ENCODE measurements around the gene ATP13A1.
"Not testable (repeated sequence)": the region's sequence is repeated elsewhere in the genome, so short reads cannot be mapped to it uniquely, and the experiment has no call there.

Gene ATP13A1

GRCh38 chr19:19672816-19673215 lies 9.3 kb upstream of the ATP13A1 start:
- peak; percentile 57 to 63 for DNase-seq
- Histone ChIP-seq H3K36me3 (ENCODE audit: control insufficient read depth in 1 of 2, insufficient read depth in 2 of 2, low read length in 2 of 2) (peaks cover 9 to 11% of the 10 kb centered on the region in 2 experiments), H3K4me1 (ENCODE audit: control insufficient read depth in 1 of 2, insufficient read depth in 2 of 2, low read length in 2 of 2) (peaks cover 14 to 16% of the 10 kb centered on the region in 2 experiments), H3K9me3 (ENCODE audit: insufficient read depth, low read depth, low read length) (peaks cover 4% of the 10 kb centered on the region), H4K8ac (ENCODE audit: low read depth, low read length) (no peak overlapping the region), H3K14ac (ENCODE audit: low read length) (no peak overlapping the region), H3K4me2 (ENCODE audit: low read length) (no peak overlapping the region), H3K9ac (ENCODE audit: low read length) (no peak overlapping the region), H3K4ac (ENCODE audit: low read depth, low read length) (no peak overlapping the region), H3K27ac (ENCODE audit: low read depth, low read length) (no peak overlapping the region), H2AFZ (ENCODE audit: insufficient read depth, low read length, poor library complexity) (no peak overlapping the region), H4K12ac (ENCODE audit: low read depth, low read length) (no peak overlapping the region), H2AK5ac (ENCODE audit: low read length) (no peak overlapping the region), H2BK12ac (ENCODE audit: low read length) (no peak overlapping the region), H3K79me1 (ENCODE audit: low read length) (peaks cover 6% of the 10 kb centered on the region), H3K79me2 (ENCODE audit: control insufficient read depth, insufficient read depth, low read length, poor library complexity) (peaks cover 5% of the 10 kb centered on the region), H3K18ac (ENCODE audit: low read length) (no peak overlapping the region), H2BK120ac (ENCODE audit: insufficient read depth, low read length, poor library complexity) (no peak overlapping the region), H3K23ac (ENCODE audit: low read length) (no peak overlapping the region), H3K4me3 (ENCODE audit: low read depth, low read length) (no peak overlapping the region), H3K27me3 (ENCODE audit: insufficient read depth, low read length) (no peaks in the 10 kb centered on the region), H4K91ac (ENCODE audit: low read depth, low read length) (no peak overlapping the region), H2BK5ac (ENCODE audit: low read depth, low read length, poor library complexity) (no peak overlapping the region)
- WGBS (ENCODE audit: extremely low coverage, insufficient coverage, insufficient read length) = no CpG with 5 or more reads among the region's 3 CpGs

DNA sequence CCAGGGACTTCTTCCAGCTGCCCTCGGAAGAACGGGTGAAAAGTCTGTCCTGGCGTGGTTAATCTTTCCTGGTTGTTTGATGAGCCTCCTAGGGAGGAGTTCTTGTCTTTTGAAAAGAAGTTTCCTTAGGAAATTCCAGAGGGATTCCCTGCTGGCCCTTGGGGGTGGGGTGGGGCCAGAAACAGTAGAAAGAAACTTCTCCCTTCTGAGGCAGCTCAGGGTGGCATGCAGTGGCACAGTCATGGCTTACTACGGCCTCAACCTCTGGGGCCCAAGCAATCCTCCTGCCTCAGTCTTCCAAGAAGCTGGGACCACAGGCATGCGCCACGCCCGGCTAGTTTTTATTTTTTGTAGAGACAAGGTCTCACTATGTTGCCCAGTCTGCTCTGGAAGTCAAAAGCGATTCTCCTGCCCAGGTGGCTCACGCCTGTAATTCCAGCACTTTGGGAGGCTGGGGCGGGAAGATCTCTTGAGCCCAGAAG lies 6.6 kb upstream of the ATP13A1 start:
- no peak overlapping the region for H2BK12ac ChIP-seq (ENCODE audit: low read length)
- no peak overlapping the region for H4K8ac ChIP-seq (ENCODE audit: low read depth, low read length)
- peaks cover 5% of the 10 kb centered on the region for H3K79me2 ChIP-seq (ENCODE audit: control insufficient read depth, insufficient read depth, low read length, poor library complexity)
- peaks cover 6% of the 10 kb centered on the region for H3K79me1 ChIP-seq (ENCODE audit: low read length)
- H3K27ac ChIP-seq (ENCODE audit: low read depth, low read length) = no peak overlapping the region
- no peak overlapping the region for H3K23ac ChIP-seq (ENCODE audit: low read length)
- H3K36me3 ChIP-seq (ENCODE audit: control insufficient read depth in 1 of 2, insufficient read depth in 2 of 2, low read length in 2 of 2) = peaks cover 3 to 4% of the 10 kb centered on the region in 2 experiments
- H3K4me2 ChIP-seq (ENCODE audit: low read length) = peak overlapping the region; percentile 97
- peak; percentile 69 for DNase-seq
- H3K18ac ChIP-seq (ENCODE audit: low read length) = peak overlapping the region; percentile 61
- H2BK5ac ChIP-seq (ENCODE audit: low read depth, low read length, poor library complexity) = no peak overlapping the region
- H3K4me3 ChIP-seq (ENCODE audit: low read depth, low read length) = no peak overlapping the region
- H4K91ac ChIP-seq (ENCODE audit: low read depth, low read length) = no peak overlapping the region
- no peak overlapping the region for H2AFZ ChIP-seq (ENCODE audit: insufficient read depth, low read length, poor library complexity)
- H3K4ac ChIP-seq (ENCODE audit: low read depth, low read length) = peak overlapping the region; percentile 65
- H3K9ac ChIP-seq (ENCODE audit: low read length) = no peak overlapping the region
- H3K4me1 ChIP-seq (ENCODE audit: control insufficient read depth in 1 of 2, insufficient read depth in 2 of 2, low read length in 2 of 2) = peaks cover 14 to 16% of the 10 kb centered on the region in 2 experiments
- H3K9me3 ChIP-seq (ENCODE audit: insufficient read depth, low read depth, low read length) = no peaks in the 10 kb centered on the region
- H4K12ac ChIP-seq (ENCODE audit: low read depth, low read length) = peak overlapping the region; percentile 32
- H2BK120ac ChIP-seq (ENCODE audit: insufficient read depth, low read length, poor library complexity) = peak overlapping the region; percentile 40
- H3K14ac ChIP-seq (ENCODE audit: low read length) = no peak overlapping the region
- no CpG with 5 or more reads among the region's 10 CpGs for WGBS (ENCODE audit: extremely low coverage, insufficient coverage, insufficient read length)
- peak overlapping the region; percentile 55 for H2AK5ac ChIP-seq (ENCODE audit: low read length)
- no peaks in the 10 kb centered on the region for H3K27me3 ChIP-seq (ENCODE audit: insufficient read depth, low read length)

DNA sequence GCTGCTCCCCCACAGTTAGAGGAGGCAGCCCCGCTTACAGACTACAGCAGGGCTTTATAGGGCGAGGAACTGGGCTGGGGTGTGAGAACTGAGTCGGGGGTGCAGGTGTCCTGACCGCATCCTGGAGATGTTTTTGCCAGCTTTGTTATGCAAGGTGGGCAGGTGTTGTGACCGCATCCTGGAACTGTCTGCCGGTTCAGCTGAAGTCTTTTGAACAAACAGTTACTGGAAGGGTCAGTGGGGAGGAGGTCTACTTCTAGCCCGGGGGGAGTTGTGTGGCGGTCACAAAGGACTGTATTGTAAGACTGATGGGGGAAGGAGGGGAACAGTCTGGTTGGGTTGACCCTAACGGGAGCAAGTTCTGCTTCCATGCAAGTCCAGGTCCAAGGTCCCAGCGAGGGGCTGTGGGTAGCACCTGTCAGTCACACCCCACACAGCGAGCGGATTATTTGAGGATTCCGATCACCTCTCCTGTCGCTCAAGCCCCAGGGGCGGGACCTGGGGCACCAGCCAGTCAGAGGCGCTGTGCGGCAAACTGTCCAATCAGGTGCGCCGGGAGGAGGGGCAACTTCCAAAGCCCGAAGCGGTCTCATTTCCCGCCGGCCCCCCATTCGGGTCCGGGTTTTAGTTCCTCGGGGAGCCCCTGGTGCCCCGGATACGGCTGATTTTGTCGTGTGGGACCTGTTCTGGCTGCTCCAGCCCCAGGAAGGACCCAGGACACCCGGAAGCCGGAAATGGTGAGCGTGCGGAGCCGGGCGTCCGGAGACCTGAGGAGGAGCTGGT lies 4.9 kb upstream of the ATP13A1 start, which contains the start of gene ZNF101:
ZNF101 (plus strand) TSS at position 610 of the 783 bp plus-strand sequence; CDS start at position 735, 125 bp downstream.
- Histone ChIP-seq H2AK5ac (ENCODE audit: low read length) (peak within 1 kb of the TSS; percentile 7), H3K79me1 (ENCODE audit: low read length) (peaks cover 8% of the 10 kb centered on the region), H3K36me3 (ENCODE audit: control insufficient read depth in 1 of 2, insufficient read depth in 2 of 2, low read length in 2 of 2) (peaks cover 0 to 3% of the 10 kb centered on the region in 2 experiments), H3K4me3 (ENCODE audit: low read depth, low read length) (peak within 1 kb of the TSS; percentile 89), H2BK120ac (ENCODE audit: insufficient read depth, low read length, poor library complexity) (peak within 1 kb of the TSS; percentile 41), H3K4me1 (ENCODE audit: control insufficient read depth in 1 of 2, insufficient read depth in 2 of 2, low read length in 2 of 2) (peaks cover 14 to 16% of the 10 kb centered on the region in 2 experiments), H3K23ac (ENCODE audit: low read length) (no peak within 1 kb of the TSS), H4K8ac (ENCODE audit: low read depth, low read length) (peak within 1 kb of the TSS; percentile 90), H3K4me2 (ENCODE audit: low read length) (peak within 1 kb of the TSS; percentile 97), H3K4ac (ENCODE audit: low read depth, low read length) (peak within 1 kb of the TSS; percentile 80), H3K18ac (ENCODE audit: low read length) (peak within 1 kb of the TSS; percentile 92), H2BK12ac (ENCODE audit: low read length) (no peak within 1 kb of the TSS), H3K79me2 (ENCODE audit: control insufficient read depth, insufficient read depth, low read length, poor library complexity) (peaks cover 6% of the 10 kb centered on the region), H4K12ac (ENCODE audit: low read depth, low read length) (peak within 1 kb of the TSS; percentile 85), H3K14ac (ENCODE audit: low read length) (peak within 1 kb of the TSS; percentile 92), H2BK5ac (ENCODE audit: low read depth, low read length, poor library complexity) (peak within 1 kb of the TSS; percentile 70), H2AFZ (ENCODE audit: insufficient read depth, low read length, poor library complexity) (peak within 1 kb of the TSS; percentile 96), H3K9me3 (ENCODE audit: insufficient read depth, low read depth, low read length) (no peaks in the 10 kb centered on the region), H3K9ac (ENCODE audit: low read length) (peak within 1 kb of the TSS; percentile 61), H3K27me3 (ENCODE audit: insufficient read depth, low read length) (no peaks in the 10 kb centered on the region), H4K91ac (ENCODE audit: low read depth, low read length) (peak within 1 kb of the TSS; percentile 55), H3K27ac (ENCODE audit: low read depth, low read length) (peak within 1 kb of the TSS; percentile 48)
- no CpG with 5 or more reads among the region's 36 CpGs for WGBS (ENCODE audit: extremely low coverage, insufficient coverage, insufficient read length)
- peak; percentile 91 to 95 for DNase-seq

GRCh38 chr19:19665420-19665948 lies 2.0 kb upstream of the ATP13A1 start:
- H3K14ac ChIP-seq (ENCODE audit: low read length); H3K18ac ChIP-seq (ENCODE audit: low read length); H3K4ac ChIP-seq (ENCODE audit: low read depth, low read length); H2AK5ac ChIP-seq (ENCODE audit: low read length); H2AFZ ChIP-seq (ENCODE audit: insufficient read depth, low read length, poor library complexity); H3K27ac ChIP-seq (ENCODE audit: low read depth, low read length); H2BK5ac ChIP-seq (ENCODE audit: low read depth, low read length, poor library complexity); DNase-seq; H3K9me3 ChIP-seq (ENCODE audit: insufficient read depth, low read depth, low read length); H3K23ac ChIP-seq (ENCODE audit: low read length); H4K12ac ChIP-seq (ENCODE audit: low read depth, low read length); H4K91ac ChIP-seq (ENCODE audit: low read depth, low read length); H2BK120ac ChIP-seq (ENCODE audit: insufficient read depth, low read length, poor library complexity); H2BK12ac ChIP-seq (ENCODE audit: low read length); H3K4me2 ChIP-seq (ENCODE audit: low read length); H3K27me3 ChIP-seq (ENCODE audit: insufficient read depth, low read length); H3K4me3 ChIP-seq (ENCODE audit: low read depth, low read length); H4K8ac ChIP-seq (ENCODE audit: low read depth, low read length); H3K36me3 ChIP-seq (ENCODE audit: control insufficient read depth in 1 of 2, insufficient read depth in 2 of 2, low read length in 2 of 2); H3K9ac ChIP-seq (ENCODE audit: low read length): not testable (repeated sequence)
- peaks cover 22 to 30% of the 10 kb centered on the region in 2 experiments for H3K4me1 ChIP-seq (ENCODE audit: control insufficient read depth in 1 of 2, insufficient read depth in 2 of 2, low read length in 2 of 2)
- H3K79me2 ChIP-seq (ENCODE audit: control insufficient read depth, insufficient read depth, low read length, poor library complexity) = peaks cover 15% of the 10 kb centered on the region
- peaks cover 13% of the 10 kb centered on the region for H3K79me1 ChIP-seq (ENCODE audit: low read length)
- no CpG with 5 or more reads among the region's 22 CpGs for whole genome bisulfite sequencing (ENCODE audit: extremely low coverage, insufficient coverage, insufficient read length)
